ENCODE measurements around the gene GPR137C. TPM values are rescaled to one million over a fixed set of nuclear protein-coding genes. Genes with fewer than 3 reads are reported as not detected.
"Not testable (repeated sequence)": the region's sequence is repeated elsewhere in the genome, so short reads cannot be mapped to it uniquely, and the experiment has no call there.

The GPR137C gene
- total RNA-seq, 1 donor from 2014 or later = 0.99 TPM

- DNase-seq (ENCODE audit: low spot score) = no peak
- Mint-ChIP-seq H3K4me1 (ENCODE audit: low read depth) (no peaks in the 10 kb centered on the region), H3K27ac (ENCODE audit: unreplicated experiment) (no peak overlapping the region), H3K36me3 (ENCODE audit: low read depth) (peaks cover 8% of the 10 kb centered on the region), H3K27me3 (ENCODE audit: low read depth) (no peaks in the 10 kb centered on the region), H3K4me3 (ENCODE audit: unreplicated experiment) (no peak overlapping the region), H3K9me3 (ENCODE audit: low read depth) (peaks cover 4% of the 10 kb centered on the region)
- TF ChIP-seq, protein P1, sequence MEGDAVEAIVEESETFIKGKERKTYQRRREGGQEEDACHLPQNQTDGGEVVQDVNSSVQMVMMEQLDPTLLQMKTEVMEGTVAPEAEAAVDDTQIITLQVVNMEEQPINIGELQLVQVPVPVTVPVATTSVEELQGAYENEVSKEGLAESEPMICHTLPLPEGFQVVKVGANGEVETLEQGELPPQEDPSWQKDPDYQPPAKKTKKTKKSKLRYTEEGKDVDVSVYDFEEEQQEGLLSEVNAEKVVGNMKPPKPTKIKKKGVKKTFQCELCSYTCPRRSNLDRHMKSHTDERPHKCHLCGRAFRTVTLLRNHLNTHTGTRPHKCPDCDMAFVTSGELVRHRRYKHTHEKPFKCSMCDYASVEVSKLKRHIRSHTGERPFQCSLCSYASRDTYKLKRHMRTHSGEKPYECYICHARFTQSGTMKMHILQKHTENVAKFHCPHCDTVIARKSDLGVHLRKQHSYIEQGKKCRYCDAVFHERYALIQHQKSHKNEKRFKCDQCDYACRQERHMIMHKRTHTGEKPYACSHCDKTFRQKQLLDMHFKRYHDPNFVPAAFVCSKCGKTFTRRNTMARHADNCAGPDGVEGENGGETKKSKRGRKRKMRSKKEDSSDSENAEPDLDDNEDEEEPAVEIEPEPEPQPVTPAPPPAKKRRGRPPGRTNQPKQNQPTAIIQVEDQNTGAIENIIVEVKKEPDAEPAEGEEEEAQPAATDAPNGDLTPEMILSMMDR (IDR thresholded peaks at IDR 0.05) = no peak
Measured at GRCh38 chr14:52563120-52563519, 10.5 kb downstream of the GPR137C start.

GRCh38 chr14:52568454-52568853 is 15.8 kb downstream of the GPR137C start:
- Mint-ChIP-seq H3K36me3 (ENCODE audit: low read depth) (peaks cover 26% of the 10 kb centered on the region), H3K9me3 (ENCODE audit: low read depth) (peaks cover 41% of the 10 kb centered on the region)
- DNase-seq (ENCODE audit: low spot score); H3K27me3 Mint-ChIP-seq (ENCODE audit: low read depth); H3K4me1 Mint-ChIP-seq (ENCODE audit: low read depth); H3K27ac Mint-ChIP-seq (ENCODE audit: unreplicated experiment); H3K4me3 Mint-ChIP-seq (ENCODE audit: unreplicated experiment): not testable (repeated sequence)

- Mint-ChIP-seq H3K9me3 (ENCODE audit: low read depth) (peaks cover 29% of the 10 kb centered on the region), H3K27me3 (ENCODE audit: low read depth) (no peaks in the 10 kb centered on the region), H3K4me3 (ENCODE audit: unreplicated experiment) (no peak overlapping the region), H3K4me1 (ENCODE audit: low read depth) (no peaks in the 10 kb centered on the region), H3K36me3 (ENCODE audit: low read depth) (peaks cover 15% of the 10 kb centered on the region), H3K27ac (ENCODE audit: unreplicated experiment) (no peak overlapping the region)
- TF ChIP-seq, protein P1 (IDR thresholded peaks at IDR 0.05) = no peak
- no peak for DNase-seq (ENCODE audit: low spot score)
Measured at GRCh38 chr14:52575858-52576257, 23.2 kb downstream of the GPR137C start.

- DNase-seq (ENCODE audit: low spot score) = no peak
- no peak overlapping the region for H3K27ac Mint-ChIP-seq (ENCODE audit: unreplicated experiment)
- no peaks in the 10 kb centered on the region for H3K4me1 Mint-ChIP-seq (ENCODE audit: low read depth)
- H3K27me3 Mint-ChIP-seq (ENCODE audit: low read depth) = no peaks in the 10 kb centered on the region
- no peak overlapping the region for H3K4me3 Mint-ChIP-seq (ENCODE audit: unreplicated experiment)
- H3K36me3 Mint-ChIP-seq (ENCODE audit: low read depth) = no peaks in the 10 kb centered on the region
- no peaks in the 10 kb centered on the region for H3K9me3 Mint-ChIP-seq (ENCODE audit: low read depth)
- TF ChIP-seq, protein P1 (IDR thresholded peaks at IDR 0.05) = no peak
Measured at GRCh38 chr14:52583544-52583943, 30.9 kb downstream of the GPR137C start.

DNA sequence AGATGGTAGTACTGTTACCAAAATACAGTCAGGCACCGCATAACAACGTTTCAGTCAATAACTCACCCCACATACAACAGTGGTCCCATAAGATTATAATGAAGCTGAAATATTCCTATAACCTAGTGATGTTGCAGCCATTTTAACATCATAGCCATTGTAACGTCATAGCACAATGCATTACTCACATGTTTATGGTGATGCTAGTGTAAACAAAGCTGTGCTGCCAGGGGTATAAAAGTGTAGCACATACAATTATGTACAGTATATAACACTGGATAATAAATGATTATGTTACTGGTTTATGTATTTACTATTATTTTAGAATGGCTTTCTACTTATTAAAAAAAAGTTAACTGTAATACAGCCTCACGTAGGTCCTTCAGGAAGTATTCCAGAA is 37.0 kb downstream of the GPR137C start:
- Mint-ChIP-seq H3K4me1 (ENCODE audit: low read depth) (no peaks in the 10 kb centered on the region), H3K36me3 (ENCODE audit: low read depth) (peaks cover 7% of the 10 kb centered on the region), H3K9me3 (ENCODE audit: low read depth) (peaks cover 34% of the 10 kb centered on the region), H3K27ac (ENCODE audit: unreplicated experiment) (no peak overlapping the region), H3K27me3 (ENCODE audit: low read depth) (no peaks in the 10 kb centered on the region), H3K4me3 (ENCODE audit: unreplicated experiment) (no peak overlapping the region)
- no peak for DNase-seq (ENCODE audit: low spot score)
- TF ChIP-seq, protein P1 (IDR thresholded peaks at IDR 0.05) = no peak

DNA sequence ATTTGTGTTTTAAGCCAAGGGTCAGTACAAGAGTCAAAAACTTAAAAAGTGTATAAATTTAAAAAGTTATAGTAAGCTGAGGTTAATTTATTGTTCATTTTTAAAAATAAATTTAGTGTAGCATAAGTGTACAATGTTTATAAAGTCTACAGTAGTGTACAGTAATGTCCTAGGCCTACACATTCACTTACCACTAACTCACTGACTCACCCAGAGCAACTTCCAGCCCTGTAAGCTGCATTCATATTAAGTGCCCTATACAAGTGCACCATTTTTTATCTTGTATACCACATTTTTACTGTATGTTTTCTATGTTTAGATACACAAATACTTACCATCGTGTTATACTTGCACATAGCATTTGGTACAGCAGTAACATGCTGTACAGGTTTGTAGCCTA is 37.7 kb downstream of the GPR137C start:
- TF ChIP-seq, protein P1 (IDR thresholded peaks at IDR 0.05) = no peak

More for the DNA sequence above, 37.7 kb downstream of the GPR137C start:
- H3K27me3 Mint-ChIP-seq (ENCODE audit: low read depth) = no peaks in the 10 kb centered on the region
- DNase-seq (ENCODE audit: low spot score) = no peak
- no peak overlapping the region for H3K27ac Mint-ChIP-seq (ENCODE audit: unreplicated experiment)
- peaks cover 40% of the 10 kb centered on the region for H3K9me3 Mint-ChIP-seq (ENCODE audit: low read depth)
- peaks cover 10% of the 10 kb centered on the region for H3K36me3 Mint-ChIP-seq (ENCODE audit: low read depth)
- no peaks in the 10 kb centered on the region for H3K4me1 Mint-ChIP-seq (ENCODE audit: low read depth)
- no peak overlapping the region for H3K4me3 Mint-ChIP-seq (ENCODE audit: unreplicated experiment)
